Activated T-cell treated with anti-CD3 and anti-CD28 coated beads for 24 hours (primary cell): ENCODE data around the gene BHMT2.

Experiments used
- DNase-seq: peaks from one replicate; pipeline ENCODE4 v3.0.0-alpha.2; 2020; ENCODE audit warnings: low read depth

Gene BHMT2

GRCh38 chr5:79062436-79062835 lies 7.1 kb upstream of the BHMT2 start:
- no peak for DNase-seq

- DNase-seq, result no peak
Observed at GRCh38 chr5:79070350-79070667, 742 bp downstream of the BHMT2 start.

GRCh38 chr5:79074641-79075040 lies 5.1 kb downstream of the BHMT2 start:
- no peak for DNase-seq

GRCh38 chr5:79075646-79076426 lies 6.3 kb downstream of the BHMT2 start:
- no peak for DNase-seq

- DNase-seq, result no peak
Observed at GRCh38 chr5:79076819-79077218, 7.3 kb downstream of the BHMT2 start.

- no peak for DNase-seq
Observed at GRCh38 chr5:79077680-79078365, 8.3 kb downstream of the BHMT2 start.

GRCh38 chr5:79080804-79081203 lies 11.2 kb downstream of the BHMT2 start:
- DNase-seq, result no peak

GRCh38 chr5:79081779-79082178 lies 12.2 kb downstream of the BHMT2 start:
- DNase-seq, result no peak

- DNase-seq, result no peak
Observed at GRCh38 chr5:79086116-79086515, 16.5 kb downstream of the BHMT2 start.

GRCh38 chr5:79088507-79088906 lies 18.9 kb downstream of the BHMT2 start:
- DNase-seq, result no peak

GRCh38 chr5:79091064-79091463 lies 21.5 kb downstream of the BHMT2 start:
- DNase-seq, result no peak

- no peak for DNase-seq
Observed at GRCh38 chr5:79093762-79094161, 24.2 kb downstream of the BHMT2 start.

GRCh38 chr5:79105868-79106267 lies 36.3 kb downstream of the BHMT2 start:
- no peak for DNase-seq

GRCh38 chr5:79107020-79107796 lies 37.6 kb downstream of the BHMT2 start:
- DNase-seq, result no peak

- DNase-seq, result no peak
Observed at GRCh38 chr5:79108086-79108485, 38.5 kb downstream of the BHMT2 start.

- DNase-seq, result no peak
Observed at GRCh38 chr5:79108792-79109191, 39.2 kb downstream of the BHMT2 start.

- peak; percentile 7 for DNase-seq
Observed at GRCh38 chr5:79109527-79110492, 40.2 kb downstream of the BHMT2 start.

GRCh38 chr5:79111387-79111959 lies 41.9 kb downstream of the BHMT2 start, which contains the start of gene BHMT:
Gene BHMT (plus strand): TSS chr5:79111809. CDS start chr5:79111886, 77 bp downstream.
- no peak for DNase-seq

GRCh38 chr5:79111960-79112702 lies 42.6 kb downstream of the BHMT2 start:
- DNase-seq, result no peak

GRCh38 chr5:79112703-79113058 lies 43.1 kb downstream of the BHMT2 start:
- no peak for DNase-seq

- no peak for DNase-seq
Observed at GRCh38 chr5:79119486-79119885, 49.9 kb downstream of the BHMT2 start.
